Cardiac muscle cell (in vitro differentiated cells and primary cell): Measurements from ENCODE around the gene A4GALT. TPM values are rescaled to one million over a fixed set of nuclear protein-coding genes. Genes with fewer than 3 reads are reported as not detected.

Experiments used
- DNase-seq, 2 donors: peaks; one replicate each; pipeline versions ENCODE4 v3.0.0 to v3.0.0-alpha.2; 2010 to 2017; ENCODE audit warnings: low read depth in 1 of 2, low spot score in 1 of 2
- H3K27ac ChIP-seq: fragments of 200-600 bp; sonication (generic); 2 replicates; pipeline ENCODE4 v1.5.1; 2016
- H3K27me3 ChIP-seq: fragments of 200-600 bp; sonication (generic); 2 replicates; pipeline ENCODE4 v1.6.0; 2016; ENCODE audit warnings: control low read depth
- H3K36me3 ChIP-seq: fragments of 200-600 bp; sonication (generic); 2 replicates; pipeline ENCODE4 v1.5.1; 2016; ENCODE audit warnings: control low read depth
- H3K4me1 ChIP-seq: fragments of 200-600 bp; sonication (generic); 2 replicates; pipeline ENCODE4 v1.8.1; 2017; ENCODE audit warnings: low read depth, mild to moderate bottlenecking, mixed run types
- H3K4me3 ChIP-seq: fragments of 200-600 bp; sonication (generic); 2 replicates; pipeline ENCODE4 v1.5.1; 2016; ENCODE audit warnings: mild to moderate bottlenecking
- H3K9me3 ChIP-seq: fragments of 200-600 bp; sonication (generic); 2 replicates; pipeline ENCODE4 v1.5.1; 2017; ENCODE audit warnings: low read depth, mild to moderate bottlenecking, control low read depth
- CTCF ChIP-seq: IDR thresholded peaks from 2 replicates; pipeline ENCODE4 v1.5.1; 2012; ENCODE audit warnings: low read depth, mild to moderate bottlenecking, low read length
- polyA plus RNA-seq: library from polyadenylated mRNA; unstranded; fragments of >200 nt; fragmentation: Nextera tagmentation; extraction: Ambion mirVana; gene quantifications from 2 replicates; pipeline ENCODE4 v1.2.1, GENCODE V29; 2016
- total RNA-seq: library from RNA; depleted of rRNA; stranded (reverse); fragments of >200 nt; gene quantifications from 2 replicates; pipeline ENCODE4 v1.2.3, GENCODE V29; 2016

Gene A4GALT
- total and polyA plus RNA-seq, 2 experiments from 2014 or later = 15.1 to 26.1 TPM

- Histone ChIP-seq H3K36me3 (no peaks in the 10 kb centered on the region), H3K27me3 (no peaks in the 10 kb centered on the region), H3K4me1 (peaks cover 34% of the 10 kb centered on the region), H3K4me3 (no peak overlapping the region), H3K9me3 (no peaks in the 10 kb centered on the region), H3K27ac (peak overlapping the region; percentile 96)
- no peak for TF ChIP-seq CTCF
- DNase-seq = no peak
These were observed 20.7 kb downstream of the A4GALT start for GRCh38 chr22:42699976-42700352.

- Histone ChIP-seq H3K4me3 (no peak overlapping the region), H3K9me3 (no peaks in the 10 kb centered on the region), H3K27ac (peak overlapping the region; percentile 96), H3K27me3 (no peaks in the 10 kb centered on the region), H3K4me1 (peaks cover 34% of the 10 kb centered on the region), H3K36me3 (no peaks in the 10 kb centered on the region)
- DNase-seq = peak in 1 of 2 donors; percentile 35
- TF ChIP-seq CTCF = no peak
These were observed 21.2 kb downstream of the A4GALT start for GRCh38 chr22:42699281-42699975.

GRCh38 chr22:42697542-42698013, 23.1 kb downstream of the A4GALT start:
- H3K9me3 ChIP-seq = no peaks in the 10 kb centered on the region
- H3K27ac ChIP-seq = peak overlapping the region; percentile 96
- peaks cover 34% of the 10 kb centered on the region for H3K4me1 ChIP-seq
- no peak overlapping the region for H3K4me3 ChIP-seq
- peak; percentile 83 to 96 for DNase-seq
- TF ChIP-seq CTCF = no peak
- H3K36me3 ChIP-seq = no peaks in the 10 kb centered on the region
- no peaks in the 10 kb centered on the region for H3K27me3 ChIP-seq

- Histone ChIP-seq H3K36me3 (no peaks in the 10 kb centered on the region), H3K4me1 (peaks cover 34% of the 10 kb centered on the region), H3K9me3 (no peaks in the 10 kb centered on the region), H3K27me3 (no peaks in the 10 kb centered on the region), H3K27ac (peak overlapping the region; percentile 96), H3K4me3 (no peak overlapping the region)
- no peak for DNase-seq
- TF ChIP-seq CTCF = no peak
These were observed 24.2 kb downstream of the A4GALT start for GRCh38 chr22:42696331-42696967.

- TF ChIP-seq CTCF = no peak
- H3K4me1 ChIP-seq = peaks cover 33% of the 10 kb centered on the region
These were observed 25.4 kb downstream of the A4GALT start for GRCh38 chr22:42695294-42695693.

More at GRCh38 chr22:42695294-42695693, 25.4 kb downstream of the A4GALT start:
- Histone ChIP-seq H3K36me3 (no peaks in the 10 kb centered on the region), H3K27me3 (no peaks in the 10 kb centered on the region), H3K4me3 (no peak overlapping the region), H3K9me3 (no peaks in the 10 kb centered on the region), H3K27ac (peak overlapping the region; percentile 78)
- DNase-seq = no peak
